ENCODE measurements around the gene PRRG3. TPM values are rescaled to one million over a fixed set of nuclear protein-coding genes. Genes with fewer than 3 reads are reported as not detected.

Gene PRRG3
- total RNA-seq, 6 donors from 2014 or later, result 0.20 to 4.1 (median 0.21) TPM; not detected in 2

DNA sequence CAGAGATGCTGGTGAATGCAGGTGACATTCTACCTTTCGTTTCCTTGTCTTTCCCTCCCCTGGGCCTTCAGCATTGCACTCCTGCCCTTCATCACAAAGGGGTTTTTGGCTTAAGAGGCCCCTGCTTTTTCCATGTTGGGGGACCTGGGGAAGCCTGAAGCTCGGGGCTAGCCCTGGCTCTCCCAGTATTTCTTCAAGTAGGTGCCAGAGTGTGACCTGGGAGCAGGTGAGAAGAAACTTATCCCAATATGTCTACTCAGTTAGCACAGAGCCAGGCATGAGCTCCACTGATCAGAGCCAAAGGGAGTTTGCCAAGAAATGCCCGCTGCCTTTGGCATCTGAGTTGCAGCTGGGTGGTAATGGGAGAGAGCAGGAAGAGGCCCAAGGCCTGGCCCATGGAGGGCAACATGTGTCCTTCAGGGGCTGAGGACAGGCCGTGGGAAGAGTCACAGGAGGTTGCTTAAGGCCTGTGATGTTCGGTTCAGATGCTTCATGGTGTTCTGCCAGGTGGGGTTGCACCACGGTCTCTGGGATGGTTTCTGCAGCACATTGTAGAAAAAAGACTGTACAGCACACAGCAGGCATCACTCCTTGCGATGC lies 7.6 kb downstream of the PRRG3 start:
- TF ChIP-seq, protein P1, sequence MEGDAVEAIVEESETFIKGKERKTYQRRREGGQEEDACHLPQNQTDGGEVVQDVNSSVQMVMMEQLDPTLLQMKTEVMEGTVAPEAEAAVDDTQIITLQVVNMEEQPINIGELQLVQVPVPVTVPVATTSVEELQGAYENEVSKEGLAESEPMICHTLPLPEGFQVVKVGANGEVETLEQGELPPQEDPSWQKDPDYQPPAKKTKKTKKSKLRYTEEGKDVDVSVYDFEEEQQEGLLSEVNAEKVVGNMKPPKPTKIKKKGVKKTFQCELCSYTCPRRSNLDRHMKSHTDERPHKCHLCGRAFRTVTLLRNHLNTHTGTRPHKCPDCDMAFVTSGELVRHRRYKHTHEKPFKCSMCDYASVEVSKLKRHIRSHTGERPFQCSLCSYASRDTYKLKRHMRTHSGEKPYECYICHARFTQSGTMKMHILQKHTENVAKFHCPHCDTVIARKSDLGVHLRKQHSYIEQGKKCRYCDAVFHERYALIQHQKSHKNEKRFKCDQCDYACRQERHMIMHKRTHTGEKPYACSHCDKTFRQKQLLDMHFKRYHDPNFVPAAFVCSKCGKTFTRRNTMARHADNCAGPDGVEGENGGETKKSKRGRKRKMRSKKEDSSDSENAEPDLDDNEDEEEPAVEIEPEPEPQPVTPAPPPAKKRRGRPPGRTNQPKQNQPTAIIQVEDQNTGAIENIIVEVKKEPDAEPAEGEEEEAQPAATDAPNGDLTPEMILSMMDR (IDR thresholded peaks at IDR 0.05), result no peak
- no peak for TF ChIP-seq EP300 (IDR thresholded peaks at IDR 0.05)
- TF ChIP-seq POLR2AphosphoS5 (IDR thresholded peaks at IDR 0.05), result no peak
- TF ChIP-seq POLR2A (IDR thresholded peaks at IDR 0.05), result no peak
- DNase-seq (peak in 1 of 2 donors; percentile 8), ATAC-seq (ENCODE audit: low FRiP score in 2 of 2) (no peak)
- no peaks in the 10 kb centered on the region for H3K36me3 ChIP-seq
- no peaks in the 10 kb centered on the region for H3K4me1 ChIP-seq
- no peak overlapping the region for H3K4me3 ChIP-seq
- no peaks in the 10 kb centered on the region for H3K27me3 ChIP-seq
- H3K9me3 ChIP-seq, result no peaks in the 10 kb centered on the region
- H3K27ac ChIP-seq, result no peak overlapping the region
- WGBS, 2 donors, result 55 to 65% methylated on average over 4 to 7 of the region's 7 CpGs

DNA sequence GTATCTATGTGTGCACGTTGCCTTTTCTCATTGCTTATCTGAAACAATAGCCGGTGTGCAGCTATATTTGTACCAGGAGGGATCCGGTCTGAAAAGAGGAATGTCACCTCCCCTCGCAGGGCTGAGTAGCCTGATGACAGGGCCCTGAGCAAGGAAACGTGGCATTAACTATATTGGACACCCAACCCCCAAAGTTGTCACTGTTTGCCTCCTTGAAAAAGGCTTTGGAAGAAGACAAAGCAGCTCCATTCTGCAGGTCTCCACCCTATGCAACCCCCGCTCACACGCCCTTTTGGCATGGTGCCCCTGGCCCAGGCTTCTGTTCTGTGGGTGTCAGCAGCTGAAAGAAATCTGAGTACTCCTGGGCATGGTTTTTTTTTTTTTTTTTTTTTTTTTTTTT lies 8.2 kb downstream of the PRRG3 start:
- TF ChIP-seq POLR2A (IDR thresholded peaks at IDR 0.05), result no peak
- Histone ChIP-seq H3K4me3 (no peak overlapping the region), H3K36me3 (no peaks in the 10 kb centered on the region), H3K9me3 (no peaks in the 10 kb centered on the region), H3K27me3 (no peaks in the 10 kb centered on the region), H3K27ac (no peak overlapping the region), H3K4me1 (no peaks in the 10 kb centered on the region)
- peak in 1 of 2 donors; percentile 20 for DNase-seq
- 23 to 53% methylated on average over 5 to 7 of the region's 7 CpGs for WGBS, 2 donors
- peak in 1 of 2 donors; percentile 66 for ATAC-seq (ENCODE audit: low FRiP score in 2 of 2)

DNA sequence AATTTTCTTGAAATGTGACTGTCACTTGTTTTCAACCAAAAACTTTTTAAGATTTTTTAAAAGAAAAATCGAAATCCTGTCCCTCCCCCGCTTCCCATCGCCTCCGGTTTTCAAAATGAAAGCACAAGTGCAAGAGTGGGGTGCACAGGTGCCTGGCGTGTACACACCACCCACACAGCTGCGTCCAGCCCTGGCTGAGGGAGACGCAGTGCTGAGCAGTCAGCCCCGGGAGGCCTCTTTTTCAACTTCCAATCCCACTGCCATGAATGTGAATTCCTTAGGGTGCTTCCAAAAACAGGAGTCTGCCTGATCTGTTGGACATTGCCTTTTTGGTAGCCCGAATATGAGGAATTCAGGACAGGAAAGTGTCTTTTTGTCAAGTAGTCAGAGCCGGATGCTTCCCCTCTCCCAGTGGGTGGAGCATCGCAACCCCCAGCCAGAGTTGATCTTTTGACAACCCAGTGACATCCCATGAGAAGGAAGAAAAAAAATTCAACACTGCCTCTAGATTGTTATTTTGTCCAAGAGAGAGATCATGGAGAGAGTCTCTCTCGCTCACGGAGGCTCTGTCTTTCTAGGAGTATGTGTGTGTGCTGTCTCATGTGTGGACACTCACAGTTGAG lies 8.9 kb downstream of the PRRG3 start:
- TF ChIP-seq, protein P1 (IDR thresholded peaks at IDR 0.05), result no peak
- TF ChIP-seq EP300 (IDR thresholded peaks at IDR 0.05) (no peak), POLR2A (IDR thresholded peaks at IDR 0.05) (no peak), POLR2AphosphoS5 (IDR thresholded peaks at IDR 0.05) (no peak)
- DNase-seq (peak in 1 of 2 donors; percentile 10), ATAC-seq (ENCODE audit: low FRiP score in 2 of 2) (no peak)
- Histone ChIP-seq H3K9me3 (no peaks in the 10 kb centered on the region), H3K27me3 (no peaks in the 10 kb centered on the region), H3K4me1 (no peaks in the 10 kb centered on the region), H3K36me3 (no peaks in the 10 kb centered on the region), H3K4me3 (peak overlapping the region in 1 of 4 donors; percentile 18), H3K27ac (no peak overlapping the region)
- 44 to 63% methylated on average over 11 to 13 of the region's 13 CpGs for WGBS, 2 donors

DNA sequence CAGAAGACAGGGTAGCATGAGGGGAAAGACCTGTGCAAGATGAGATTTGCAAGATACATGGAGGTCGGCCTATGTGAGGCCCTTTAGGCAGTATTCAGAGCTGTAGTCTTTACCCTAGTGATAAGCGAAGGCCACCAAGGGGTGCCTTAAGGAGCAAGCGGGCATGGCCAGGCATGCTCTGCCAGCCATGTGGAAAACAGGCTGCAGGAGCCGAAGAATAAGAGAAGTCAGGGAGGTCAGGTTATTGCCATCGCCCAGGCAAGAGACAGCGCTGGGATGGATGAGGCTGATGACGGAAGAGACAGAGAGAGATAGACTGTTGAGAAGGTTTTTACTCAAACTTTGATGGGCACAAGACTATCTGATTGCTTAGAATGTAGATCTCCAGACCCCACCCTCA lies 13.6 kb downstream of the PRRG3 start:
- Histone ChIP-seq H3K36me3 (no peaks in the 10 kb centered on the region), H3K27me3 (no peaks in the 10 kb centered on the region), H3K4me1 (no peaks in the 10 kb centered on the region), H3K4me3 (no peak overlapping the region), H3K9me3 (no peaks in the 10 kb centered on the region), H3K27ac (no peak overlapping the region)
- TF ChIP-seq POLR2A (IDR thresholded peaks at IDR 0.05), result no peak
- TF ChIP-seq POLR2AphosphoS5 (IDR thresholded peaks at IDR 0.05), result no peak
- no peak for TF ChIP-seq EP300 (IDR thresholded peaks at IDR 0.05)
- TF ChIP-seq, protein P1 (IDR thresholded peaks at IDR 0.05), result no peak
- ATAC-seq (ENCODE audit: low FRiP score in 2 of 2) (no peak), DNase-seq (peak in 1 of 2 donors; percentile 8)
- 88 to 93% methylated on average over 7 of the region's 7 CpGs for WGBS, 2 donors

DNA sequence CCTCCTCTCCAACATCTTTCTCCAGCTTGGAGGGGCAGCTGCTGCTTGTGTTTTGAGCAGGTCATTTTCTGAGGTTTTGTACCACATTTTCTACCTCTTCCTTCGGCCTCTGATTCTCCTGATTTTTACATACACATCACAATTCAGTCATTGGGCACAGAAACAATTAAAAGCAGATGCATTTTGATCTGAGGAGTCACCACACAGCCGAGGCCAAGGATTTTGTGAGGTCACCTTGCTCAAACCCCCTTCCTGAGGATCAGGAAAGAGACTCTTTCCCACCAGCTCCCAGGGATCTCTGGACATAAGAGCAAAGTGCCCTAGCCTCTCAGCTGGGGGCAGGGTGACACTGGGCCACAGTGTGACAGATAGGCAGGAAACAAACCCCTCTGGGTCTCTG lies 15.2 kb downstream of the PRRG3 start:
- Histone ChIP-seq H3K4me1 (no peaks in the 10 kb centered on the region), H3K27me3 (no peaks in the 10 kb centered on the region), H3K36me3 (no peaks in the 10 kb centered on the region), H3K27ac (no peak overlapping the region), H3K9me3 (no peaks in the 10 kb centered on the region), H3K4me3 (no peak overlapping the region)
- no peak for DNase-seq
- ATAC-seq (ENCODE audit: low FRiP score in 2 of 2), result no peak
- no peak for TF ChIP-seq POLR2AphosphoS5 (IDR thresholded peaks at IDR 0.05)
- WGBS, 2 donors, result 61 to 64% methylated on average over 2 of the region's 2 CpGs

DNA sequence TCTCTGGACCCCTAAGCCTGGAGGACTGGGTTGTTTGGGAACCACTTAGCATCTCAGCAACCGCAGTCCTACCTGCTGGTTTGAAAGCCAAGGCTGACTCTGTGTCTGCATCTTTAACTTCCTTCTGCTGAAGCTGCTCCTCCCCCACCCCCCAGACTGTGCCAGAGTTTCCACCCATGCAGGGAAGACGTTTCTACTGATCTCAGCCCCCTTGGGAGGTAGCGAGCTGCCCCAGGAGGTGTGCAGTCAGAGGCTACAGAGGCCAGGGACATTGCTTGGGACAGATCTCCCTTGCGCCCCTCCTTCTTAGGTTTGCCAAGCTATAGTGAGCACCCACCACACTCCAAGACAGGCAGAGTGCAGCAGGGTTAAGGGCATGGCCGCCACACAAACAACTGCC lies 15.9 kb downstream of the PRRG3 start:
- Histone ChIP-seq H3K9me3 (no peaks in the 10 kb centered on the region), H3K4me3 (no peak overlapping the region), H3K27me3 (no peaks in the 10 kb centered on the region), H3K4me1 (no peaks in the 10 kb centered on the region), H3K27ac (no peak overlapping the region), H3K36me3 (no peaks in the 10 kb centered on the region)
- 44% methylated on average over 4 of the region's 5 CpGs; no CpG with 5 or more reads in 1 of the 2 donors for WGBS, 2 donors
- TF ChIP-seq POLR2A (IDR thresholded peaks at IDR 0.05) (no peak), EP300 (IDR thresholded peaks at IDR 0.05) (no peak)
- ATAC-seq (ENCODE audit: low FRiP score in 2 of 2) (no peak), DNase-seq (no peak)

Data from upper lobe of left lung (tissue), 6 donors.